ENCODE measurements around the gene IGSF23. TPM values are rescaled to one million over a fixed set of nuclear protein-coding genes. Genes with fewer than 3 reads are reported as not detected.

IGSF23 gene
- total and polyA plus RNA-seq, 2 of the 13 experiments (the other 11 are each of a cell fraction or from before 2014, with no cell fraction given): 2.3 to 8.8 TPM

DNA sequence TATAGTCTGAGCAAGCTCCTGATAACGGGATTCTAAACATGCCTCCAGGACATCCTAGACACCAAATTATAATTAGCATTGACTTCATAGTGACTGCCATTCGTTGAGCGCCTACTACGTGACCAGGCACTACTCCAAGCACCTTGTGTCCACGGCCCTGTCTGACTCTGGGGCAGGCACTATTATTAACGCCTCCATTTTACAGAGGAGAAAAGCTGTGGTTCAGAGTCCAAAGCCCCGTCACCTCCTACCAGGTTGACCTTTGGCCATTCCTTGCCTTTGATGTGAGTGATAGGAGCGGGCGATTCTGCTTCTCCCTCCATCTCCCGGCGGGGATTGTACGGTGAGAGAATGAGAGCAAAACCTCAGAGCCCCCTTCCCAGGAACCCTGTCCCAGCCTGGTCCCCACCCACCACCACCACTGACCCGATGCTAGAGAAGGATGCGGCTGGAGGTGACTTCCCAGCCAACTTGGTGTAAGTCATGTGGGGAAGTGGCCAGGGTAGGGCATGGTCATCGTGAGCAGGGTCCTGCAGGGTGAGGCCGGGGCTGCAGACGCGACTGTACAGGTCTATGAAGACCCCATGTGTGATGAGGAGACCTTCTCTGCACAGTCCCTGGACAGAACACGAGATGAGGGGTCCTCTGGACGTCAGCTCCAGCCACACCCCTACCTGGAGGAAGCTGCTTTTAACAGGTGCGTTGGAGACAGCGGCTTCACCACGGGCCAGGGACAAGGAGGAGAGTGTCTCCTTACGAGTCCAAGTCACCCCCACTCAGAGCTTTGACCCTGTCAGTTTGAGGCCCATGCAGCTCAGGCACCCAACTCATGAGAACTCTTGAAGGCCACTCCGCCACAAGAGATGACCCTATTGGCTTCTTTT is at the start of gene IGSF23 (continued):
- TF ChIP-seq, protein P1, sequence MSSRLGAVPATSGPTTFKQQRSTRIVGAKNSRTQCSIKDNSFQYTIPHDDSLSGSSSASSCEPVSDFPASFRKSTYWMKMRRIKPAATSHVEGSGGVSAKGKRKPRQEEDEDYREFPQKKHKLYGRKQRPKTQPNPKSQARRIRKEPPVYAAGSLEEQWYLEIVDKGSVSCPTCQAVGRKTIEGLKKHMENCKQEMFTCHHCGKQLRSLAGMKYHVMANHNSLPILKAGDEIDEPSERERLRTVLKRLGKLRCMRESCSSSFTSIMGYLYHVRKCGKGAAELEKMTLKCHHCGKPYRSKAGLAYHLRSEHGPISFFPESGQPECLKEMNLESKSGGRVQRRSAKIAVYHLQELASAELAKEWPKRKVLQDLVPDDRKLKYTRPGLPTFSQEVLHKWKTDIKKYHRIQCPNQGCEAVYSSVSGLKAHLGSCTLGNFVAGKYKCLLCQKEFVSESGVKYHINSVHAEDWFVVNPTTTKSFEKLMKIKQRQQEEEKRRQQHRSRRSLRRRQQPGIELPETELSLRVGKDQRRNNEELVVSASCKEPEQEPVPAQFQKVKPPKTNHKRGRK (CRISPR knock-in tag; IDR thresholded peaks at IDR 0.05): no peak
- TF ChIP-seq ZBTB1 (CRISPR knock-in tag; IDR thresholded peaks at IDR 0.05; ENCODE audit: borderline replicate concordance) (no peak), ZFY (CRISPR knock-in tag; IDR thresholded peaks at IDR 0.05) (0 out of 2 replicates have a peak, but pooled peaks have one; percentile 29), KAT7 (CRISPR knock-in tag; IDR thresholded peaks at IDR 0.05; ENCODE audit: borderline replicate concordance) (no peak), ZNF432 (CRISPR knock-in tag; IDR thresholded peaks at IDR 0.05; ENCODE audit: borderline replicate concordance) (no peak), ERF (CRISPR knock-in tag; IDR thresholded peaks at IDR 0.05) (no peak), ZNF577 (CRISPR knock-in tag; IDR thresholded peaks at IDR 0.05; ENCODE audit: borderline replicate concordance, low read depth) (no peak), MTERF4 (CRISPR knock-in tag; IDR thresholded peaks at IDR 0.05) (peak; percentile 84; the same call in 1 of the 2 replicates), RFX1 (IDR thresholded peaks at IDR 0.05) (no peak), JUN (CRISPR knock-in tag; IDR thresholded peaks at IDR 0.05) (peak; percentile 67; the same call in 1 of the 2 replicates), MBD4 (IDR thresholded peaks at IDR 0.05; ENCODE audit: borderline replicate concordance, low read length) (no peak), ZNF564 (CRISPR knock-in tag; IDR thresholded peaks at IDR 0.05) (no peak), ZNF574 (CRISPR knock-in tag; IDR thresholded peaks at IDR 0.05) (no peak), ZBTB42 (CRISPR knock-in tag; IDR thresholded peaks at IDR 0.05) (no peak), ZNF619 (CRISPR knock-in tag; IDR thresholded peaks at IDR 0.05) (no peak), CENPBD1 (CRISPR knock-in tag; IDR thresholded peaks at IDR 0.05; ENCODE audit: borderline replicate concordance, low read depth) (no peak)
- TF ChIP-seq, protein P2, sequence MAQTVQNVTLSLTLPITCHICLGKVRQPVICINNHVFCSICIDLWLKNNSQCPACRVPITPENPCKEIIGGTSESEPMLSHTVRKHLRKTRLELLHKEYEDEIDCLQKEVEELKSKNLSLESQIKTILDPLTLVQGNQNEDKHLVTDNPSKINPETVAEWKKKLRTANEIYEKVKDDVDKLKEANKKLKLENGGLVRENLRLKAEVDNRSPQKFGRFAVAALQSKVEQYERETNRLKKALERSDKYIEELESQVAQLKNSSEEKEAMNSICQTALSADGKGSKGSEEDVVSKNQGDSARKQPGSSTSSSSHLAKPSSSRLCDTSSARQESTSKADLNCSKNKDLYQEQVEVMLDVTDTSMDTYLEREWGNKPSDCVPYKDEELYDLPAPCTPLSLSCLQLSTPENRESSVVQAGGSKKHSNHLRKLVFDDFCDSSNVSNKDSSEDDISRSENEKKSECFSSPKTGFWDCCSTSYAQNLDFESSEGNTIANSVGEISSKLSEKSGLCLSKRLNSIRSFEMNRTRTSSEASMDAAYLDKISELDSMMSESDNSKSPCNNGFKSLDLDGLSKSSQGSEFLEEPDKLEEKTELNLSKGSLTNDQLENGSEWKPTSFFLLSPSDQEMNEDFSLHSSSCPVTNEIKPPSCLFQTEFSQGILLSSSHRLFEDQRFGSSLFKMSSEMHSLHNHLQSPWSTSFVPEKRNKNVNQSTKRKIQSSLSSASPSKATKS (CRISPR knock-in tag; IDR thresholded peaks at IDR 0.05): no peak
- TF ChIP-seq, protein P3, sequence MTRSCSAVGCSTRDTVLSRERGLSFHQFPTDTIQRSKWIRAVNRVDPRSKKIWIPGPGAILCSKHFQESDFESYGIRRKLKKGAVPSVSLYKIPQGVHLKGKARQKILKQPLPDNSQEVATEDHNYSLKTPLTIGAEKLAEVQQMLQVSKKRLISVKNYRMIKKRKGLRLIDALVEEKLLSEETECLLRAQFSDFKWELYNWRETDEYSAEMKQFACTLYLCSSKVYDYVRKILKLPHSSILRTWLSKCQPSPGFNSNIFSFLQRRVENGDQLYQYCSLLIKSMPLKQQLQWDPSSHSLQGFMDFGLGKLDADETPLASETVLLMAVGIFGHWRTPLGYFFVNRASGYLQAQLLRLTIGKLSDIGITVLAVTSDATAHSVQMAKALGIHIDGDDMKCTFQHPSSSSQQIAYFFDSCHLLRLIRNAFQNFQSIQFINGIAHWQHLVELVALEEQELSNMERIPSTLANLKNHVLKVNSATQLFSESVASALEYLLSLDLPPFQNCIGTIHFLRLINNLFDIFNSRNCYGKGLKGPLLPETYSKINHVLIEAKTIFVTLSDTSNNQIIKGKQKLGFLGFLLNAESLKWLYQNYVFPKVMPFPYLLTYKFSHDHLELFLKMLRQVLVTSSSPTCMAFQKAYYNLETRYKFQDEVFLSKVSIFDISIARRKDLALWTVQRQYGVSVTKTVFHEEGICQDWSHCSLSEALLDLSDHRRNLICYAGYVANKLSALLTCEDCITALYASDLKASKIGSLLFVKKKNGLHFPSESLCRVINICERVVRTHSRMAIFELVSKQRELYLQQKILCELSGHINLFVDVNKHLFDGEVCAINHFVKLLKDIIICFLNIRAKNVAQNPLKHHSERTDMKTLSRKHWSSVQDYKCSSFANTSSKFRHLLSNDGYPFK (CRISPR knock-in tag; IDR thresholded peaks at IDR 0.05; ENCODE audit: borderline replicate concordance): no peak
